ENCODE data around the gene SP8. TPM values are rescaled to one million over a fixed set of nuclear protein-coding genes. Genes with fewer than 3 reads are reported as not detected.

The SP8 gene
- total RNA-seq, 1 experiment from 2014 or later: 63.6 TPM

DNA sequence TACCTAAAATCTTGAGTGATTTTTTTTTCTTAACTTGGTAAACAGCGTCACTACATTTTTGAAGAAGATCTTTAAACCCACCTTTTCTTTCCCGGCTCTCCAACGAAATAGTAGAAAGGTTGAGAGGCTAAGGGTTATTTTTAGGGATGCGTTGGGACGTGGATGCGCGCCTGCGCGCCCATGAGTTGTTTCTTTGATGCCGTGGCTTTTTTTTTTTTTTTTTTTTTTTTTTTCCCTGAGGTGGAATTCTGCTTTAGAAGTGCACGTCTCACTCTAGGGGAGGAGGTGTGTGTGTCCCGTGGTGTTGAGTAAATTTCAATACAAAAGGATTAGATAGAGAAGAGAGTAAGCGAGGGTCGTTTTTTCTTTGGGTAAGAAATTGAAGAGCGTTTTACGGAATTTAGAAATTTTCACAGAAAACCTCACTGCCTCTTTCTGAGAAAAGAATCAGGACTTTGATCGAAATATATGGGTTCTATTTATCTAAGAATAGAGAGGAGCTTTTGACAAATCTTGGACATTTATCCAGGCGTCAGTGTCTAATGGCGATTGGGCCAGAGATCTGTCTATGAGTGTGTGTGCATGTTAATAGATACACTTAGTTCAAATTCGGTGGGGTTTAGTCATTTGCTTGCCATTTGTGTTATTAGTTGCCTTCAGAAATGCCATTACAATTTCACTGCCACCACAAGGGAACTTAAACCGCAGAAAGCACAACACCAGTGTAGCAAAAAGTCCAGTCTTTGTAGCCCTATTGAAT lies 1.2 kb upstream of the SP8 start (continued):
- no peak for TF ChIP-seq FOXP4 (CRISPR knock-in tag; IDR thresholded peaks at IDR 0.05)
- TF ChIP-seq SMAD3 (CRISPR knock-in tag; IDR thresholded peaks at IDR 0.05; ENCODE audit: borderline replicate concordance): no peak
- TF ChIP-seq ESRRA (CRISPR knock-in tag; IDR thresholded peaks at IDR 0.05; ENCODE audit: borderline replicate concordance): no peak
- no peak for TF ChIP-seq USF1 (CRISPR knock-in tag; IDR thresholded peaks at IDR 0.05)
- TF ChIP-seq ZNF232 (CRISPR knock-in tag; IDR thresholded peaks at IDR 0.05): no peak
- no peak for TF ChIP-seq OVOL2 (CRISPR knock-in tag; IDR thresholded peaks at IDR 0.05; ENCODE audit: borderline replicate concordance)
- no peak for TF ChIP-seq FOXJ3 (CRISPR knock-in tag; IDR thresholded peaks at IDR 0.05; ENCODE audit: borderline replicate concordance)
- TF ChIP-seq ZBTB21 (CRISPR knock-in tag; IDR thresholded peaks at IDR 0.05; ENCODE audit: borderline replicate concordance): no peak
- no peak for TF ChIP-seq E2F4 (CRISPR knock-in tag; IDR thresholded peaks at IDR 0.05; ENCODE audit: borderline replicate concordance, low read depth)

DNA sequence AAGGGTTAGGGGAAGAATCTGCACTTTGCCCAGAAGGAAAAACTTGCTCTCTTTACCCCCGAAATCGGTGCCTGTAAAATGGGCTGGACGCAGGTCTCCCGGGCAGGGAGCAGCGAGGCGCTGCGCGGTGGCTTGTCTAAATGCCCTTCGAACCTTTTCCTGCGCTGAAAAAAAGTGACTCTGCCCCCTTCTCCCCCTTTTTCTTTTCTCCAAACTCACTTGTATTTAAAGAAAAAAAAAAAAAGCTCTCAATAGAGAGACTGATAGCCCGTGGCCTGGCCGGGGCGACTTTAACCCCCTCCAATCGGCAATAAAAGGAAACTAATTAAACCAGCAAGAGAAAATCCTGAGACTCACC lies 286 bp downstream of the SP8 start:
- H3K27me3 Mint-ChIP-seq (ENCODE audit: low read depth): peaks cover 49% of the 10 kb centered on the region
- POLR2A ChIA-PET: interaction anchor here (1.0 to 3.1 kb wide), 4 partner anchors 9 to 48 kb away, joined by 3 to 16 read pairs (median 9); no protein-coding TSS in a partner anchor

GRCh38 chr7:20786049-20786412 lies 655 bp downstream of the SP8 start:
- peaks cover 53% of the 10 kb centered on the region for H3K4me1 Mint-ChIP-seq
- no peak for TF ChIP-seq ZNF232 (CRISPR knock-in tag; IDR thresholded peaks at IDR 0.05)
- no peak for TF ChIP-seq ZBTB21 (CRISPR knock-in tag; IDR thresholded peaks at IDR 0.05; ENCODE audit: borderline replicate concordance)
- TF ChIP-seq CTCF (IDR thresholded peaks at IDR 0.05): no peak
- no peak for TF ChIP-seq ZNF317 (CRISPR knock-in tag; IDR thresholded peaks at IDR 0.05; ENCODE audit: borderline replicate concordance, low read depth)
- TF ChIP-seq, protein P1, sequence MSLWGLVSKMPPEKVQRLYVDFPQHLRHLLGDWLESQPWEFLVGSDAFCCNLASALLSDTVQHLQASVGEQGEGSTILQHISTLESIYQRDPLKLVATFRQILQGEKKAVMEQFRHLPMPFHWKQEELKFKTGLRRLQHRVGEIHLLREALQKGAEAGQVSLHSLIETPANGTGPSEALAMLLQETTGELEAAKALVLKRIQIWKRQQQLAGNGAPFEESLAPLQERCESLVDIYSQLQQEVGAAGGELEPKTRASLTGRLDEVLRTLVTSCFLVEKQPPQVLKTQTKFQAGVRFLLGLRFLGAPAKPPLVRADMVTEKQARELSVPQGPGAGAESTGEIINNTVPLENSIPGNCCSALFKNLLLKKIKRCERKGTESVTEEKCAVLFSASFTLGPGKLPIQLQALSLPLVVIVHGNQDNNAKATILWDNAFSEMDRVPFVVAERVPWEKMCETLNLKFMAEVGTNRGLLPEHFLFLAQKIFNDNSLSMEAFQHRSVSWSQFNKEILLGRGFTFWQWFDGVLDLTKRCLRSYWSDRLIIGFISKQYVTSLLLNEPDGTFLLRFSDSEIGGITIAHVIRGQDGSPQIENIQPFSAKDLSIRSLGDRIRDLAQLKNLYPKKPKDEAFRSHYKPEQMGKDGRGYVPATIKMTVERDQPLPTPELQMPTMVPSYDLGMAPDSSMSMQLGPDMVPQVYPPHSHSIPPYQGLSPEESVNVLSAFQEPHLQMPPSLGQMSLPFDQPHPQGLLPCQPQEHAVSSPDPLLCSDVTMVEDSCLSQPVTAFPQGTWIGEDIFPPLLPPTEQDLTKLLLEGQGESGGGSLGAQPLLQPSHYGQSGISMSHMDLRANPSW (CRISPR knock-in tag; conservative IDR thresholded peaks at IDR 0.05; ENCODE audit: low read depth): no peak
- TF ChIP-seq MAX (CRISPR knock-in tag; IDR thresholded peaks at IDR 0.05): no peak
- TF ChIP-seq AR (CRISPR knock-in tag; IDR thresholded peaks at IDR 0.05): no peak

More for the DNA sequence above, 286 bp downstream of the SP8 start:
- Mint-ChIP-seq H3K9me3 (no peaks in the 10 kb centered on the region), H3K4me1 (peaks cover 53% of the 10 kb centered on the region), H3K36me3 (peaks cover 11% of the 10 kb centered on the region), H3K4me3 (peak overlapping the region; percentile 90), H3K27ac (peak overlapping the region; percentile 75)
- DNase-seq (ENCODE audit: low spot score) (no peak), ATAC-seq (no peak)
- TF ChIP-seq ZNF416 (CRISPR knock-in tag; IDR thresholded peaks at IDR 0.05): no peak
- no peak for TF ChIP-seq RELA (CRISPR knock-in tag; IDR thresholded peaks at IDR 0.05; ENCODE audit: borderline replicate concordance)
- TF ChIP-seq ATF1 (CRISPR knock-in tag; IDR thresholded peaks at IDR 0.05): no peak
- no peak for TF ChIP-seq TCF7 (CRISPR knock-in tag; IDR thresholded peaks at IDR 0.05; ENCODE audit: low read depth)
- TF ChIP-seq, protein P2, sequence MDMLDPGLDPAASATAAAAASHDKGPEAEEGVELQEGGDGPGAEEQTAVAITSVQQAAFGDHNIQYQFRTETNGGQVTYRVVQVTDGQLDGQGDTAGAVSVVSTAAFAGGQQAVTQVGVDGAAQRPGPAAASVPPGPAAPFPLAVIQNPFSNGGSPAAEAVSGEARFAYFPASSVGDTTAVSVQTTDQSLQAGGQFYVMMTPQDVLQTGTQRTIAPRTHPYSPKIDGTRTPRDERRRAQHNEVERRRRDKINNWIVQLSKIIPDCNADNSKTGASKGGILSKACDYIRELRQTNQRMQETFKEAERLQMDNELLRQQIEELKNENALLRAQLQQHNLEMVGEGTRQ (CRISPR knock-in tag; IDR thresholded peaks at IDR 0.05): no peak
- TF ChIP-seq TP53 (CRISPR knock-in tag; IDR thresholded peaks at IDR 0.05): no peak
- TF ChIP-seq NR1H2 (CRISPR knock-in tag; IDR thresholded peaks at IDR 0.05): no peak
- TF ChIP-seq ETV6 (CRISPR knock-in tag; IDR thresholded peaks at IDR 0.05): no peak
- no peak for TF ChIP-seq CREB1 (CRISPR knock-in tag; IDR thresholded peaks at IDR 0.05)
- no peak for TF ChIP-seq IRF2 (CRISPR knock-in tag; IDR thresholded peaks at IDR 0.05; ENCODE audit: borderline replicate concordance, low read depth)
- CTCF ChIA-PET: interaction anchor here (1.4 to 3.0 kb wide), 5 partner anchors 9 to 468 kb away, joined by 3 to 21 read pairs (median 7); no protein-coding TSS in a partner anchor

More at GRCh38 chr7:20786049-20786412, 655 bp downstream of the SP8 start:
- POLR2A ChIA-PET: interaction anchor here (0.6 to 3.1 kb wide), 4 partner anchors 10 to 986 kb away, joined by 3 to 16 read pairs (median 10); no protein-coding TSS in a partner anchor
- CTCF ChIA-PET: interaction anchor here (1.3 to 3.0 kb wide), 7 partner anchors 9 to 468 kb away, joined by 3 to 21 read pairs (median 5); no protein-coding TSS in a partner anchor
- Mint-ChIP-seq H3K27me3 (ENCODE audit: low read depth) (peaks cover 45% of the 10 kb centered on the region), H3K9me3 (no peaks in the 10 kb centered on the region), H3K27ac (peak overlapping the region; percentile 91), H3K4me3 (peak overlapping the region; percentile 90), H3K36me3 (peaks cover 11% of the 10 kb centered on the region)
- DNase-seq (ENCODE audit: low spot score) (no peak), ATAC-seq (no peak)

Data from WTC11 (cell line).